Measurements from ENCODE around the gene SPDYE11.
"Not testable (repeated sequence)": the region's sequence is repeated elsewhere in the genome, so short reads cannot be mapped to it uniquely, and the experiment has no call there.

Gene SPDYE11

DNA sequence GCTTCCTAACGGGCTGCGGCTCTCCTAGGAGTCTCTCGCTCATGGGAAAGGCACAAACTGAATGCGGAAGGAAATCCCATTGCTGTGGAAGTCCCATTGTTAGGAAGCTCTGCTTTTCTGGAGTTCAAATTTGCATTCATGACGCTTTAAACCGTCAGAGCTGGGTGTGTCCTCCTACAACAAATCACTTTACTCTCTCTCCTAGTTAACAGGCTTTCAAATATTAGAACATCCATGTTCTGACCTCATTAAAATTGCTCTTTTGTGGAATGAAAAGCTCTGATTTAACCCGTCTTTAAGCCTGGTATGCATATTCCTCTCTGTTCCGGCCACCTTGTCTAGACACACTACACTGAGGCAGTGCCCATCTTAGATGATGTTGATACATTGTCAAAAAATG is at the start of gene SPDYE11:
Gene SPDYE11 (minus strand): TSS at position 101 of the 400 bp plus-strand sequence. CDS start 1,800 bp downstream, outside the sequence.
- not testable (repeated sequence) for H3K4me3 ChIP-seq (IDR thresholded peaks at IDR 0.05; ENCODE audit: insufficient read depth, low read depth, low read length); H3K27ac ChIP-seq; H4K20me1 ChIP-seq (ENCODE audit: insufficient read depth); H3K27me3 ChIP-seq (ENCODE audit: insufficient read depth, low read depth); H2AFZ ChIP-seq (ENCODE audit: low read depth); H3K79me2 ChIP-seq (ENCODE audit: insufficient read depth, low read depth); H3K4me1 ChIP-seq (ENCODE audit: low read depth, poor library complexity, severe bottlenecking); H3K9ac ChIP-seq; H3K4me2 ChIP-seq; H3K36me3 ChIP-seq (ENCODE audit: insufficient read depth)

DNA sequence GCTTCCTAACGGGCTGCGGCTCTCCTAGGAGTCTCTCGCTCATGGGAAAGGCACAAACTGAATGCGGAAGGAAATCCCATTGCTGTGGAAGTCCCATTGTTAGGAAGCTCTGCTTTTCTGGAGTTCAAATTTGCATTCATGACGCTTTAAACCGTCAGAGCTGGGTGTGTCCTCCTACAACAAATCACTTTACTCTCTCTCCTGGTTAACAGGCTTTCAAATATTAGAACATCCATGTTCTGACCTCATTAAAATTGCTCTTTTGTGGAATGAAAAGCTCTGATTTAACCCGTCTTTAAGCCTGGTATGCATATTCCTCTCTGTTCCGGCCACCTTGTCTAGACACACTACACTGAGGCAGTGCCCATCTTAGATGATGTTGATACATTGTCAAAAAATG is 28.2 kb upstream of the SPDYE11 start, which contains the start of gene SPDYE9:
Gene SPDYE9 (minus strand): TSS at position 101 of the 400 bp plus-strand sequence. CDS start 1,800 bp downstream, outside the sequence.
- H3K27ac ChIP-seq; H2AFZ ChIP-seq (ENCODE audit: low read depth); H3K4me3 ChIP-seq (IDR thresholded peaks at IDR 0.05; ENCODE audit: insufficient read depth, low read depth, low read length); H3K4me2 ChIP-seq; H3K36me3 ChIP-seq (ENCODE audit: insufficient read depth); H3K4me1 ChIP-seq (ENCODE audit: low read depth, poor library complexity, severe bottlenecking); H3K27me3 ChIP-seq (ENCODE audit: insufficient read depth, low read depth); H3K9ac ChIP-seq; H3K79me2 ChIP-seq (ENCODE audit: insufficient read depth, low read depth); H4K20me1 ChIP-seq (ENCODE audit: insufficient read depth): not testable (repeated sequence)

GRCh38 chr7:73029666-73030065 is 28.0 kb downstream of the SPDYE11 start, which contains the start of gene SPDYE8:
TSS of gene SPDYE8 (minus strand) at chr7:73029766. CDS start at chr7:73027966, 1,800 bp downstream.
- H3K27me3 ChIP-seq (ENCODE audit: insufficient read depth, low read depth); H3K36me3 ChIP-seq (ENCODE audit: insufficient read depth); H3K4me3 ChIP-seq (IDR thresholded peaks at IDR 0.05; ENCODE audit: insufficient read depth, low read depth, low read length); H4K20me1 ChIP-seq (ENCODE audit: insufficient read depth); H3K4me1 ChIP-seq (ENCODE audit: low read depth, poor library complexity, severe bottlenecking); H3K9ac ChIP-seq; H3K79me2 ChIP-seq (ENCODE audit: insufficient read depth, low read depth); H2AFZ ChIP-seq (ENCODE audit: low read depth); H3K27ac ChIP-seq; H3K4me2 ChIP-seq: not testable (repeated sequence)

DNA sequence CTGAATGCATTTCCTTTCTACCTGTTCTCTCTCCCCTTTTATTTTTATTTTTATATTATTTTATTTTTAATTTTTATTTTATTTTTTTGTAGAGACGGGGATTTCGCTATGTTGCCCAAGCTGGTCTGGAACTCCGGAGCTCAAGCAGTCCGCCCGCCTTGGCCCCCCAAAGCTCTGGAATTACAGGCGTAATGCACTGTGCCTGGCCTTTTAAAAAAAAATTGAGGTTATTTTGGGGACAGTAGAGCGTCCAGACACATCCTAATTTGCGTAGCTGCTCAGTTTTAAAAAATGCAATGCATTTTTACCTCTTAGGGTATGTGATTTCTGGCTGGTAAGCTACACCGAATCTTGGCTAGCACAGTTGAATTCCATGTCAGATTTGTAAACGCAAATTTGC is 51.2 kb downstream of the SPDYE11 start:
- H3K79me2 ChIP-seq (ENCODE audit: insufficient read depth, low read depth); H3K36me3 ChIP-seq (ENCODE audit: insufficient read depth); H3K4me3 ChIP-seq (IDR thresholded peaks at IDR 0.05; ENCODE audit: insufficient read depth, low read depth, low read length); H3K27me3 ChIP-seq (ENCODE audit: insufficient read depth, low read depth); H3K9ac ChIP-seq; H4K20me1 ChIP-seq (ENCODE audit: insufficient read depth); H2AFZ ChIP-seq (ENCODE audit: low read depth): not testable (repeated sequence)
- peak overlapping the region; percentile 85; the same call in 1 of the 2 replicates for H3K4me2 ChIP-seq
- peaks cover 15% of the 10 kb centered on the region for H3K4me1 ChIP-seq (ENCODE audit: low read depth, poor library complexity, severe bottlenecking)
- H3K27ac ChIP-seq, result peak overlapping the region; percentile 51; the same call in 1 of the 2 replicates

GRCh38 chr7:73005693-73006447 is 51.8 kb downstream of the SPDYE11 start:
- H4K20me1 ChIP-seq (ENCODE audit: insufficient read depth); H3K4me3 ChIP-seq (IDR thresholded peaks at IDR 0.05; ENCODE audit: insufficient read depth, low read depth, low read length); H3K27me3 ChIP-seq (ENCODE audit: insufficient read depth, low read depth); H3K36me3 ChIP-seq (ENCODE audit: insufficient read depth); H3K79me2 ChIP-seq (ENCODE audit: insufficient read depth, low read depth); H3K4me2 ChIP-seq: not testable (repeated sequence)
- Histone ChIP-seq H3K9ac (peak overlapping the region; percentile 84), H3K4me1 (ENCODE audit: low read depth, poor library complexity, severe bottlenecking) (peaks cover 15% of the 10 kb centered on the region), H3K27ac (peak overlapping the region; percentile 83), H2AFZ (ENCODE audit: low read depth) (peak overlapping the region; percentile 64; the same call in 1 of the 2 replicates)

DNA sequence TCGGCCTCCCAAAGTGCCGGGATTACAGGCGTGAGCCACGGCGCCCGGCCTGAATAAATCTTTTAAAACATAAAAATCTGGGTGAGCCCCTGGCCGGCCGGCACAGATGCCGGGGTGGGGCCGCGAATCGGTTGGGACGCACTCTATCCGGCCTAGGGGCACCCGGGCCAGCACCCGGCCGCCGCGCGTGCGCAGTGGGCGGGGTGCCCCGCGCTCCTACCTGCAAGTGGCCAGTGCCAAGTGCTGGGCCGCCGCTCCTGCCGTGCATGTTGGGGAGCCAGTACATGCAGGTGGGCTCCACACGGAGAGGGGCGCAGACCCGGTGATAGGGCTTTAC is 52.4 kb downstream of the SPDYE11 start:
- Histone ChIP-seq H3K4me1 (ENCODE audit: low read depth, poor library complexity, severe bottlenecking) (peaks cover 15% of the 10 kb centered on the region), H3K9ac (peak overlapping the region; percentile 84), H3K27ac (peak overlapping the region; percentile 83)
- not testable (repeated sequence) for H3K79me2 ChIP-seq (ENCODE audit: insufficient read depth, low read depth); H3K4me3 ChIP-seq (IDR thresholded peaks at IDR 0.05; ENCODE audit: insufficient read depth, low read depth, low read length); H3K4me2 ChIP-seq; H3K36me3 ChIP-seq (ENCODE audit: insufficient read depth); H2AFZ ChIP-seq (ENCODE audit: low read depth); H4K20me1 ChIP-seq (ENCODE audit: insufficient read depth); H3K27me3 ChIP-seq (ENCODE audit: insufficient read depth, low read depth)

DNA sequence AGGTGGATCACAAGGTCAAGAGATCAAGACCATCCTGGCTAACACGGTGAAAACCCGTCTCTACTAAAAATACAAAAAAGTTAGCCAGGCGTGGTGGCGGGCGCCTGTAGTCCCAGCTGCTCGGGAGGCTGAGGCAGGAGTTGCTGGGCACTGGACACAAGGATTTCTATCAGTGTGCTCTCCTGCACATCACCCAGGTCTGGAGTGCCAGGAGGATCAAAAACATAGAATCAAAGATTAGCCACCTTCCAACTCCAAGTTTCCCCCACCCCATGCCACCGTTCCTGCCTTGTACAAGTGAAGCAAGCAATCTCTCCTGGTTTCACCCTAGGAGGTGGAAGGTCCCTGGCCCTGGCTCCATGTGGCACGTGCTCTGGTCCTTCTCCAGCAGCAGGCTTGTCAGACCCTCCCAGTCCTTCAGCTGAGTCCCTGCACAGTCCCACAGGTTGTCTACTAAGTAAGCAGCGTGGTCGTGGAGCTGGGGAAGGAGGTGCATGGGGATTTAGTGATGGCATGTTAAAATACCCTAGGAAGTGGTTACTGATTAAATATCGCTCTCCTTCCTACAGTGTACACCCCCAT is 59.7 kb downstream of the SPDYE11 start:
- not testable (repeated sequence) for H3K9ac ChIP-seq; H3K27ac ChIP-seq; H3K27me3 ChIP-seq (ENCODE audit: insufficient read depth, low read depth); H3K4me3 ChIP-seq (IDR thresholded peaks at IDR 0.05; ENCODE audit: insufficient read depth, low read depth, low read length); H4K20me1 ChIP-seq (ENCODE audit: insufficient read depth); H3K79me2 ChIP-seq (ENCODE audit: insufficient read depth, low read depth); H3K4me2 ChIP-seq; H3K36me3 ChIP-seq (ENCODE audit: insufficient read depth); H3K4me1 ChIP-seq (ENCODE audit: low read depth, poor library complexity, severe bottlenecking); H2AFZ ChIP-seq (ENCODE audit: low read depth)
